Measurements from ENCODE around the gene OR5B21.

The OR5B21 gene

DNA sequence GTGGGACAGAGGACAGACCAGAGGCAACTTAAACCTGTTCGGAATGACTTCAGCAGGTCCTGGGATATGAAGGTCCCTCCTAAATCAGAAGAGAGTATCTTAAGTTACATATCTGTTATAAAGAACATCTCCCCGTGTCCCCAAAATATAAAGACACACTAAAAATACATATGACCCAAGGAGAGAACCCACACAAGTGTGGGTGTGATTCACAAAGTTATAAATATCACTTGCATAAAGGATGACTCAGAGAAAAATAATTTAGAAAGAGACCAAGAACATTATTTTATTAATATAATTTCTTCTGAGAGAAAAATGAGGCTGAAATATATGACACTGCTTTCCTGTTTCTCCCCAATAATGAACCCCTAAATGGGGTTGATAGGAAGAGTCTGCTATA, 14.2 kb downstream of the OR5B21 start:
- DNase-seq (ENCODE audit: low spot score): peak; percentile 19

DNA sequence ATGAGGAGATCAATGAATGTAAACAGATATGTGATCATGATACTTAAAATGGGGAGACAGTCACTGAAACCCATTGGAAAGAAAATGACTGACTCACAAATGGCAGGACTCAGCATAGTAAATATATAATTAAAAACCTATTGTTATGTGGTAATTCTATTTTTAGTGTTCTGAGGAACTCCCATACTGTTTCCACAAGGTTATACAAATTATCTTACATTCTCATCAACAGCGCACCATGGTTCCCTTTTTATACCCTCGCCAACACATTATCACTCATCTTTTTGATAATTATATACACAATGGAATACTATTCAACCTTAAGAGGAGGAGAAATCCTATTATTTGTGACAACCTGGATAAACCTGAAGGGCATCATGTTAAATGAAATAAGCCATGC, 17.1 kb downstream of the OR5B21 start:
- no peak for DNase-seq (ENCODE audit: low spot score)

DNA sequence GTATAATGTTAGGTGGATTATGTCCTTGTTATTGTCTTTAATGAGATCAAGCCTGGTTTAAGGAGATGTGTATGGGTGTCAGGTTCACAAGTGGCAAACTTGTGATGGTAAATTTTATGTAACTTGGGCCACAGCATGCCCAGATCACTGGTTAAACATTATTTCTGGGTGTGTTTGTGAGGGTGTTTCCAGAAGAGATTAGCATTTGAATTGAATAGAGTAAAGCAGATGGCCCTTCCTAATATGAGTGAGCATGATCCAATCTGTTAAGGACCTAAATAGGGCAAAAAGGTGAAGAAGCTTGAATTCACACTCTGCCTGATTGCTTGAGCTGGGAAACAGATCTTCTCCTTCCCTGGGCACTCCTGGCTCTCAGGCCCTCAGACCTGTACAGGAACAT, 20.7 kb downstream of the OR5B21 start:
- no peak for DNase-seq (ENCODE audit: low spot score)

DNA sequence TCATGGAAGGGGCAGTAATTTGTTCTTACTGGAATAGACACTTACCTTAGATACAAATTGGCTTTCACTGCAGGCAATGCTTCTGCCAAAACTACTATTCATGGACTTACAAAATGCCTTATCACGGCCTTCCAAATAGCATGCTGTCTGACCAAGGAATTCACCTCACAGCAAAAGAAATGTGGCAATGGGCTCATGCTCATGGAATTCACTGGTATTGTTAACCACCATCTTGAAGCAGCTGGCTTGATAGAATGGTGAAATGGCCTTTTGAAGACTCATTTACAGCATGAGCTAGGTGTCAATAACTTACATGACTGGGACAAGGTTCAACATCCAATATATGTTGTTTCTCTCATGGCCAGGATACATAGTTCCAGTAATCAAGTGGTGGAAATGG, 21.9 kb downstream of the OR5B21 start:
- DNase-seq (ENCODE audit: low spot score): no peak

DNA sequence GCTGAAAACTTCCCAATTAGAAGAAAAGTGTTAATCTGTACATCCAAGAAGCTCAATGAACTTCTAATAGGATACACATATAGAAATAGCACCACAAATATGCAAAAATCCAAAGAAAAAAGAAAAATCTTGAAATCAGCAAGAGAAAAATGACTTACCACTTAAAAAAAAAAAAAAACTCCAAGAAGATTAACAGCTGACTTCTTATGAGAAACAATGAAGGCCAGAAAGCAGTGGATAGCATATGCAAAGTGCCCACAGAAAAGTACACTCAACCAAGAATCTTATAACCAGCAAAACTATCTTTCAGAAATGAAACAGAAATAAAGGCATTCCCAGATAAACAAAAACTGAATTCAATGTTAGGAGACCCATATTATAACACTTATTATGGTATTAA, 36.0 kb downstream of the OR5B21 start:
- DNase-seq (ENCODE audit: low spot score): no peak

DNA sequence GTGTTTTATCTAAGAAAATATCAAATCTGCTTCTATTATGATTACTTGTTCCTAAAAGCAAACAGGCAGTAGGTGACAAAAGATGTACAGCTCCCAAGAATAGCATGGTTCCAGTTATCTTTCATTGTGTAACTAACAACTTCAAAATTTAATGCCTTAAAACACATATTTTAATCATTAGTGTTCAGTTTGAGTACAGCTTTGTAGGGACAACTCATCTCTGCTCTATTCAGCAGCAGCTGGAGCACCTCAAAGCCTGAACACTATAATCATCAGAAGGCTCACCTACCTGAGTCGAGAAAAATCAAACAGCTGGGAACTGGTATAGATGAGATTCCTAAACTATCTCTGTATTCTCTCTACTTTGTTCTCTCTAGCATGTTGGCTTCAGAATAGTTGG, 41.6 kb downstream of the OR5B21 start:
- DNase-seq (ENCODE audit: low spot score): no peak

DNA sequence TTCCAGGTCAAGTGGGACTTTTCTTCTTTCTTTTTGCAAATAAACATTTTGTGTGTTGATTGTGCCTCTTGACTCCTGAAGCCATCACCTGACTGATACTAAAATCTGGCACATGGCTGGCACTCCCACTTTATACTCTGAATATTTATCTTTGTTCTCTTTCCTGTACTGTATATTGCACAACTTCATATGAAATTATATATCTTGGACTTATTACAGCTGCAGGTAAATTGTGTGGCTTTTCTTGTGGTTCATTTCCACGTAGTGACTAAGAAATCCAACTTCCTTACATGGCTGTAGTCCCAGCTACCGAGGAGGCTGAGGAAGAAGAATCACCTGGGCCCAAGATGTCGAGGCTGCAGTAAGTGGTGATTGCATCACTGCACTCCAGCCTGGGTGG, 42.2 kb downstream of the OR5B21 start:
- no peak for DNase-seq (ENCODE audit: low spot score)
